ENCODE measurements around the gene OPTC. TPM values are rescaled to one million over a fixed set of nuclear protein-coding genes. Genes with fewer than 3 reads are reported as not detected.
A peak's percentile ranks its signal among the peaks of the same experiment; 100 is the strongest.

The OPTC gene
- total RNA-seq, 1 donor from 2014 or later = 0.36 TPM

DNA sequence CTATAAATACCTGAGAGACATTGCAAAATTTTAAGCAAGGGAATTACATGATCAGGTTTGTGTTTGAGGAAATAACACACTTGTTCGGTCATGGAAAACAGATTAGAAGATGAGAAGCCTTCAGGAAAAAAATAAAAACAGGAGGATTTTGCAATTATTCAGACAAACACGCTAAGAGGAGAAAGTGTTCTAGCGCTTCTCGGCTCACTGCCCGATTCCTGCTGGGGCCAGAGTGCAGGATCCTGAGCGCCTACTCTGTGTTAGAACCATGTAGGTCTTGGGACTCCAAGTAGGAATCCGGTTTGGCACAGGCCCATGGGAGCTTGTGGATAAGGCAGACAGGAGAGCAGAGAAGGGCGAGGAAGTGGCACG, 26.4 kb upstream of the OPTC start:
- H3K27ac Mint-ChIP-seq (ENCODE audit: unreplicated experiment) = peak overlapping the region; percentile 54
- H3K4me3 Mint-ChIP-seq (ENCODE audit: unreplicated experiment) = no peak overlapping the region
- H3K27me3 Mint-ChIP-seq (ENCODE audit: unreplicated experiment) = peaks cover 5% of the 10 kb centered on the region
- no peaks in the 10 kb centered on the region for H3K9me3 Mint-ChIP-seq (ENCODE audit: unreplicated experiment)
- H3K36me3 Mint-ChIP-seq (ENCODE audit: low read depth, unreplicated experiment) = no peaks in the 10 kb centered on the region
- peaks cover 34% of the 10 kb centered on the region for H3K4me1 Mint-ChIP-seq (ENCODE audit: unreplicated experiment)
- DNase-seq (ENCODE audit: low spot score) = no peak
- TF ChIP-seq, protein P1, sequence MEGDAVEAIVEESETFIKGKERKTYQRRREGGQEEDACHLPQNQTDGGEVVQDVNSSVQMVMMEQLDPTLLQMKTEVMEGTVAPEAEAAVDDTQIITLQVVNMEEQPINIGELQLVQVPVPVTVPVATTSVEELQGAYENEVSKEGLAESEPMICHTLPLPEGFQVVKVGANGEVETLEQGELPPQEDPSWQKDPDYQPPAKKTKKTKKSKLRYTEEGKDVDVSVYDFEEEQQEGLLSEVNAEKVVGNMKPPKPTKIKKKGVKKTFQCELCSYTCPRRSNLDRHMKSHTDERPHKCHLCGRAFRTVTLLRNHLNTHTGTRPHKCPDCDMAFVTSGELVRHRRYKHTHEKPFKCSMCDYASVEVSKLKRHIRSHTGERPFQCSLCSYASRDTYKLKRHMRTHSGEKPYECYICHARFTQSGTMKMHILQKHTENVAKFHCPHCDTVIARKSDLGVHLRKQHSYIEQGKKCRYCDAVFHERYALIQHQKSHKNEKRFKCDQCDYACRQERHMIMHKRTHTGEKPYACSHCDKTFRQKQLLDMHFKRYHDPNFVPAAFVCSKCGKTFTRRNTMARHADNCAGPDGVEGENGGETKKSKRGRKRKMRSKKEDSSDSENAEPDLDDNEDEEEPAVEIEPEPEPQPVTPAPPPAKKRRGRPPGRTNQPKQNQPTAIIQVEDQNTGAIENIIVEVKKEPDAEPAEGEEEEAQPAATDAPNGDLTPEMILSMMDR (IDR thresholded peaks at IDR 0.05; ENCODE audit: unreplicated experiment) = no peak

DNA sequence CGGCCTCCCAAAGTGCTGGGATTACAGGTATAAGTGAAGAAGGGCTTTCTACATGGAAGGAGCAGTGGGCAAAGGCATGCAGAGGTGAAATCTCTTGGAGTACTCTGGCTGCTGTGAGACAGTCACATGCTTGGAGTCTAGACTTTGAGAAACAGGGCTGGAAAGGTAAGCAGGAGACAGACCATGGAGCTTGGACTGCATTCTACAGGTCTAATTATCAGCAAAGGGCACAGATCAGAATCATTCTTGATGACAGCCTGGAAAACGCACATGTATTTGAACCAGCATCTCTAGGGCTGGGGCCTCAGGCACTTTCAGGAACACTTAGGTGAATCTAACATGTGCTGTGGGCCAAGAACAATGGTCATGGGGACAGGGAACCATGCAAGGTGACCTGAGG, 25.6 kb upstream of the OPTC start:
- DNase-seq (ENCODE audit: low spot score) = no peak
- H3K9me3 Mint-ChIP-seq (ENCODE audit: unreplicated experiment) = no peaks in the 10 kb centered on the region
- peaks cover 33% of the 10 kb centered on the region for H3K4me1 Mint-ChIP-seq (ENCODE audit: unreplicated experiment)
- peak overlapping the region; percentile 49 for H3K27ac Mint-ChIP-seq (ENCODE audit: unreplicated experiment)
- peaks cover 5% of the 10 kb centered on the region for H3K27me3 Mint-ChIP-seq (ENCODE audit: unreplicated experiment)
- TF ChIP-seq, protein P1 (IDR thresholded peaks at IDR 0.05; ENCODE audit: unreplicated experiment) = no peak
- H3K4me3 Mint-ChIP-seq (ENCODE audit: unreplicated experiment) = no peak overlapping the region
- no peaks in the 10 kb centered on the region for H3K36me3 Mint-ChIP-seq (ENCODE audit: low read depth, unreplicated experiment)

DNA sequence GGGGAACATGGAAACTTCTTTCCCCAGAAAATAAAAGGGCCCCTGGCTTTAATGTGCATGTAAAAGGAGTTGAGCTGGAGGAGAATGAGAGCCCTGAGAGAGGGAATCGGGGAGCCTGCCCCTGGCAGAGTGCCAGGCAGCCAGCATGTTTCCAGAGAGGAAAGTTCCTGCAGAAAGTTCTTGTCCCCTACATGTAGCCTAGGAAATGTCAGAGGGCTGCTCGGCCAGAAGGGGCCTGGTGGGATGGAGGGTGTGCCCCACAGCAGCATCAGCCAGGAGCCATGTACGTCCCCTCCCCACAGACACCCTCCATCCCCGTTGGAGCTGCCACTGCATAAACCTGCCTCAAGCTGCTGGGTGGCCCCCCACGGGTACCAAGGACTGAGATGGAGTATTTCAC, 23.7 kb upstream of the OPTC start:
- Mint-ChIP-seq H3K27ac (ENCODE audit: unreplicated experiment) (no peak overlapping the region), H3K4me3 (ENCODE audit: unreplicated experiment) (no peak overlapping the region), H3K4me1 (ENCODE audit: unreplicated experiment) (peaks cover 23% of the 10 kb centered on the region), H3K9me3 (ENCODE audit: unreplicated experiment) (no peaks in the 10 kb centered on the region), H3K36me3 (ENCODE audit: low read depth, unreplicated experiment) (no peaks in the 10 kb centered on the region), H3K27me3 (ENCODE audit: unreplicated experiment) (peaks cover 2% of the 10 kb centered on the region)
- DNase-seq (ENCODE audit: low spot score) = no peak
- TF ChIP-seq, protein P1 (IDR thresholded peaks at IDR 0.05; ENCODE audit: unreplicated experiment) = no peak

DNA sequence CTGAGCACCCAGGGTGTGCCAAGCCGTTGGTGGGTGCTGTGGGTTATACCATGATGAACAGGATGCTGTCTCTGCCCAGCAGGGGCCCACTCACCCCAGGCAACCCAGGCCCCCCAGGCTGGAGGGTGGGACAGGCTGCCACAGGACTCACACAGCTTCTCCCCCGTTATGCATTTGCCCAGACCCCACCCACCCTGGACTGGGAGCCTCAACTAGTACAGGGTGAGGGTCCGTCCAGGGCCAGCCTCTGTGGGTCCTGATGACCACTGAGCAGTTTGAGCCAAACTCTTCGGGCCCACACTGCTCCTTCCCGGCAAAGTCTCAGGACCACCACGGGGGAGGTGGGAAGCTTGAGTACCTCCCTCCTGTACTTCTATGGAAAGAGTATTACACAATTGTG, 22.1 kb upstream of the OPTC start:
- peaks cover 2% of the 10 kb centered on the region for H3K27me3 Mint-ChIP-seq (ENCODE audit: unreplicated experiment)

DNA sequence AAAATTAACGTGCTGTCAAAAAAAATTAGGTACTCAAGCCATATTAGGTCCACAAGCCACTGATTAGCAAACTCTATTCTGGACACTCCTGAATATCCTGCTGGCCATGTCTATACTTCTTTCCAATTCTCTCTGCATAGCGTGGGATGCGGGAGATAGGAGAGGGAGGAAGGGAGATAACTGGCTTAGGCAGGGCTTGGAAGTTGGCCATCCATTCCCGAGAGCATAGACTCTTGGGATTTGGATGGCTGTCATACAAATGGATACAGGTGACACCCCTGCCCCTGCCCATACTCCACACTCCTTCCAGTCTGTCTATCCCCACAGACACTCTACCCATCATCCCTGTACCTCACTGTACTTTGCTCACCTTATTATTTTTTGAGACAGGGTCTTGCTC, 20.7 kb upstream of the OPTC start:
- no peaks in the 10 kb centered on the region for H3K9me3 Mint-ChIP-seq (ENCODE audit: unreplicated experiment)
- DNase-seq (ENCODE audit: low spot score) = no peak

More for the DNA sequence above, 22.1 kb upstream of the OPTC start:
- Mint-ChIP-seq H3K4me1 (ENCODE audit: unreplicated experiment) (peaks cover 15% of the 10 kb centered on the region), H3K9me3 (ENCODE audit: unreplicated experiment) (no peaks in the 10 kb centered on the region), H3K27ac (ENCODE audit: unreplicated experiment) (no peak overlapping the region), H3K4me3 (ENCODE audit: unreplicated experiment) (no peak overlapping the region), H3K36me3 (ENCODE audit: low read depth, unreplicated experiment) (no peaks in the 10 kb centered on the region)
- TF ChIP-seq, protein P1 (IDR thresholded peaks at IDR 0.05; ENCODE audit: unreplicated experiment) = no peak
- DNase-seq (ENCODE audit: low spot score) = no peak

More for the DNA sequence above, 20.7 kb upstream of the OPTC start:
- TF ChIP-seq, protein P1 (IDR thresholded peaks at IDR 0.05; ENCODE audit: unreplicated experiment) = no peak
- H3K27ac Mint-ChIP-seq (ENCODE audit: unreplicated experiment) = no peak overlapping the region
- no peaks in the 10 kb centered on the region for H3K36me3 Mint-ChIP-seq (ENCODE audit: low read depth, unreplicated experiment)
- peaks cover 5% of the 10 kb centered on the region for H3K4me1 Mint-ChIP-seq (ENCODE audit: unreplicated experiment)
- no peak overlapping the region for H3K4me3 Mint-ChIP-seq (ENCODE audit: unreplicated experiment)
- H3K27me3 Mint-ChIP-seq (ENCODE audit: unreplicated experiment) = peaks cover 4% of the 10 kb centered on the region
